B cell (primary cell): ENCODE results near the gene RBP7.
"Not testable (repeated sequence)": the region's sequence is repeated elsewhere in the genome, so short reads cannot be mapped to it uniquely, and the experiment has no call there.

Source experiments
- EZH2 ChIP-seq: IDR thresholded peaks from 2 replicates; pipeline ENCODE4 v1.6.1; 2012; ENCODE audit warnings: borderline replicate concordance, low read depth, mild to moderate bottlenecking, moderate library complexity, low read length; ENCODE audit not compliant: insufficient read depth, poor library complexity, severe bottlenecking
- TF ChIP-seq, protein P1 (sequence below): fragments of 200-600 bp; IDR thresholded peaks from one replicate; pipeline ENCODE4 v1.8.0; 2022; ENCODE audit warnings: antibody characterized with exemption, mild to moderate bottlenecking

DNA sequence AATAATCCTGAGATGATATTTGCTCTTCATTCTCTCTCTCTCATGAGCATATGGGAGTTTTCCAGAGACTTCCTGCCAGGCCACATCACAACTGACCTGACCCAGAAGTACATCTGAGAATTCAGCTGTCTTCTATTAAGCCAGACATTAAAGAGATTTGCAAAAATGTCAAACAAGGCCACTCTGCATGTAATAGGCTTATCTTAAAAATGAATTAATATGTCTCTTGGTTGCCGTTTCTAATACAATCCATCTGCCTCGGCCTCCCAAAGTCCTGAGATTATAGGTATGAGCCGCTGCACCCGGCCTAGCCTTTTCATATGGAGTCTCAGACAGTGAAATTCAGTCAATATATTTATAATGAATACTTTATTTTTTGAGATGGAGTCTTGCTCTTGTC is 25.0 kb downstream of the RBP7 start:
- TF ChIP-seq, protein P1, sequence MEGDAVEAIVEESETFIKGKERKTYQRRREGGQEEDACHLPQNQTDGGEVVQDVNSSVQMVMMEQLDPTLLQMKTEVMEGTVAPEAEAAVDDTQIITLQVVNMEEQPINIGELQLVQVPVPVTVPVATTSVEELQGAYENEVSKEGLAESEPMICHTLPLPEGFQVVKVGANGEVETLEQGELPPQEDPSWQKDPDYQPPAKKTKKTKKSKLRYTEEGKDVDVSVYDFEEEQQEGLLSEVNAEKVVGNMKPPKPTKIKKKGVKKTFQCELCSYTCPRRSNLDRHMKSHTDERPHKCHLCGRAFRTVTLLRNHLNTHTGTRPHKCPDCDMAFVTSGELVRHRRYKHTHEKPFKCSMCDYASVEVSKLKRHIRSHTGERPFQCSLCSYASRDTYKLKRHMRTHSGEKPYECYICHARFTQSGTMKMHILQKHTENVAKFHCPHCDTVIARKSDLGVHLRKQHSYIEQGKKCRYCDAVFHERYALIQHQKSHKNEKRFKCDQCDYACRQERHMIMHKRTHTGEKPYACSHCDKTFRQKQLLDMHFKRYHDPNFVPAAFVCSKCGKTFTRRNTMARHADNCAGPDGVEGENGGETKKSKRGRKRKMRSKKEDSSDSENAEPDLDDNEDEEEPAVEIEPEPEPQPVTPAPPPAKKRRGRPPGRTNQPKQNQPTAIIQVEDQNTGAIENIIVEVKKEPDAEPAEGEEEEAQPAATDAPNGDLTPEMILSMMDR: not testable (repeated sequence)
- not testable (repeated sequence) for TF ChIP-seq EZH2
